ENCODE results near the gene BCAS1. TPM values are rescaled to one million over a fixed set of nuclear protein-coding genes. Genes with fewer than 3 reads are reported as not detected.

Gene BCAS1
- total and polyA plus RNA-seq, 12 donors = 0.03 TPM; not detected in 11

DNA sequence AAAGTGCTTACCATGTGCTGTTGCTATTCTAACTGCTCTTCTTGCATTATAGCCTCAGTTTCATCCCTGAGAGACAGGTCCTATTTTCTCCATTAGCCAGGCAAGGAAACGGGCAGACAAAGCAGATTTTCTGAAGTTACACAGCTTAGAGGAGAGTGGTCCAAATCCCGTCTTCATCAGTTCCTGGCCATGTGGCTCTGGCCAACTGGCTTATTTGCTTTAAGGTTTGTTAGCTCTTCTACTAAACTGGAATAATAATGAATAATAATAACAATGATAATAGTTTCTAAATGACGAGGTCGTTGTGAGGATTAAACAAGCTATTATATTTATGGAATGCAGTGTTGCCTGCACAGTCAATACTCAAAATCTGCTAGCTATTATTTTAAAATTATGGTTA lies 35.8 kb upstream of the BCAS1 start:
- TF ChIP-seq, protein P1, sequence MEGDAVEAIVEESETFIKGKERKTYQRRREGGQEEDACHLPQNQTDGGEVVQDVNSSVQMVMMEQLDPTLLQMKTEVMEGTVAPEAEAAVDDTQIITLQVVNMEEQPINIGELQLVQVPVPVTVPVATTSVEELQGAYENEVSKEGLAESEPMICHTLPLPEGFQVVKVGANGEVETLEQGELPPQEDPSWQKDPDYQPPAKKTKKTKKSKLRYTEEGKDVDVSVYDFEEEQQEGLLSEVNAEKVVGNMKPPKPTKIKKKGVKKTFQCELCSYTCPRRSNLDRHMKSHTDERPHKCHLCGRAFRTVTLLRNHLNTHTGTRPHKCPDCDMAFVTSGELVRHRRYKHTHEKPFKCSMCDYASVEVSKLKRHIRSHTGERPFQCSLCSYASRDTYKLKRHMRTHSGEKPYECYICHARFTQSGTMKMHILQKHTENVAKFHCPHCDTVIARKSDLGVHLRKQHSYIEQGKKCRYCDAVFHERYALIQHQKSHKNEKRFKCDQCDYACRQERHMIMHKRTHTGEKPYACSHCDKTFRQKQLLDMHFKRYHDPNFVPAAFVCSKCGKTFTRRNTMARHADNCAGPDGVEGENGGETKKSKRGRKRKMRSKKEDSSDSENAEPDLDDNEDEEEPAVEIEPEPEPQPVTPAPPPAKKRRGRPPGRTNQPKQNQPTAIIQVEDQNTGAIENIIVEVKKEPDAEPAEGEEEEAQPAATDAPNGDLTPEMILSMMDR (IDR thresholded peaks at IDR 0.05) = no peak
- Histone ChIP-seq H3K4me1 (peaks cover 0 to 3% (median 0%) of the 10 kb centered on the region in 9 donors), H3K9me3 (no peaks in the 10 kb centered on the region), H3K36me3 (no peaks in the 10 kb centered on the region), H3K27ac (no peak overlapping the region), H3K27me3 (peaks cover 0 to 21% (median 0%) of the 10 kb centered on the region in 7 donors), H3K4me3 (no peak overlapping the region)
- intact Hi-C loops (cut with DNase I) = no loop called here
- ATAC-seq = no peak
- 70 to 73% methylated on average over 4 of the region's 4 CpGs for WGBS, 2 donors
- DNase-seq = no peak

GRCh38 chr20:54105653-54106052 lies 35.3 kb upstream of the BCAS1 start:
- DNase-seq (no peak), ATAC-seq (no peak)
- H3K27me3 ChIP-seq = peaks cover 0 to 21% (median 0%) of the 10 kb centered on the region in 7 donors
- H3K27ac ChIP-seq = no peak overlapping the region
- TF ChIP-seq, protein P1 (IDR thresholded peaks at IDR 0.05) = no peak
- H3K4me3 ChIP-seq = no peak overlapping the region
- 64 to 73% methylated on average over 4 of the region's 4 CpGs for WGBS, 2 donors
- intact Hi-C loops (cut with DNase I) = no loop called here
- H3K4me1 ChIP-seq = peaks cover 0 to 3% (median 0%) of the 10 kb centered on the region in 9 donors
- H3K36me3 ChIP-seq = no peaks in the 10 kb centered on the region
- H3K9me3 ChIP-seq = no peaks in the 10 kb centered on the region

GRCh38 chr20:54104781-54105180 lies 34.4 kb upstream of the BCAS1 start:
- Histone ChIP-seq H3K4me3 (no peak overlapping the region), H3K4me1 (peaks cover 0 to 3% (median 0%) of the 10 kb centered on the region in 9 donors), H3K27me3 (peaks cover 0 to 21% (median 0%) of the 10 kb centered on the region in 7 donors), H3K36me3 (no peaks in the 10 kb centered on the region), H3K27ac (no peak overlapping the region), H3K9me3 (no peaks in the 10 kb centered on the region)
- intact Hi-C loops (cut with DNase I) = loop anchor here in 1 of 10 donors (5.0 kb wide), 1 partner anchor 543 kb away; no protein-coding TSS in a partner anchor
- DNase-seq (no peak), ATAC-seq (no peak)
- TF ChIP-seq, protein P1 (IDR thresholded peaks at IDR 0.05) = no peak
- WGBS, 2 donors = 88 to 89% methylated on average over 4 of the region's 4 CpGs

- WGBS, 2 donors = 81 to 85% methylated on average over 6 of the region's 6 CpGs
- peaks cover 0 to 3% (median 0%) of the 10 kb centered on the region in 9 donors for H3K4me1 ChIP-seq
- no peaks in the 10 kb centered on the region for H3K9me3 ChIP-seq
- ATAC-seq = no peak
- no peak for DNase-seq
- intact Hi-C loops (cut with DNase I) = loop anchor here in 1 of 10 donors (5.0 kb wide), 1 partner anchor 543 kb away; no protein-coding TSS in a partner anchor
- peaks cover 0 to 21% (median 0%) of the 10 kb centered on the region in 7 donors for H3K27me3 ChIP-seq
- TF ChIP-seq, protein P1 (IDR thresholded peaks at IDR 0.05) = peak in 1 of 9 donors; percentile 35
- no peaks in the 10 kb centered on the region for H3K36me3 ChIP-seq
- no peak overlapping the region for H3K27ac ChIP-seq
- H3K4me3 ChIP-seq = no peak overlapping the region
These were observed 33.6 kb upstream of the BCAS1 start for GRCh38 chr20:54103762-54104600.
